HG03442 (cell line): ENCODE results near the gene BRCA1.
"Not testable (repeated sequence)": the region's sequence is repeated elsewhere in the genome, so short reads cannot be mapped to it uniquely, and the experiment has no call there.

Experiments used
- ATAC-seq: cut with Tn5 transposase; IDR thresholded peaks from one replicate; pipeline ENCODE4 v1.9.1; 2021; ENCODE audit warnings: mild to moderate bottlenecking, moderate library complexity; ENCODE audit not compliant: unreplicated experiment

Gene BRCA1

GRCh38 chr17:43070257-43070656 is 54.9 kb downstream of the BRCA1 start:
- no peak for ATAC-seq

DNA sequence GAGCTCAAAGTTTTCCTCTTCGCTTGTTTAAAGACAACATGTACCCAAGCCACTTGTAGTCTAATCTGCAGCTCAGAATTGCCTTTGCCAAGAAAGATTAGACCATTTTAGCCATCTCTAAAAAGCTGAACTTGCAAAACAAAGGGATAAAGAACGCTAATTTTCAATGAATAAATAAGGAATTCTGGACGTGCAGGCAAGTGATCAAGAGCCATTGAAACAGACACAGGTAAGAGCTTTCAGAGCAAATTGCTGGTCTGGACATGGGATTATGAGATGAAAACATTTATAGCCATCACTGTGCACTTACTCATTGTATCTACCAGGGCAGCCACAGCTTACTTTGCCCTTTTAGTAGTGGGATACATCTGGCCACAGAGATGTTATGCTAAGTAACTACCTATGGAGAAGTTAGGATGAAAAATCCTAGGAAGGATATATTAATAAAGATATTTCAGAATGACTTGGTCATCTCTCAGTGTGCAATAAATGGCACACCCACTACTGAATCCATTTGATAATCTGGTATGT is 55.7 kb downstream of the BRCA1 start:
- no peak for ATAC-seq

- ATAC-seq, result no peak
Measured at GRCh38 chr17:43068570-43069367, 56.4 kb downstream of the BRCA1 start.

- ATAC-seq, result no peak
Measured at GRCh38 chr17:43062984-43063638, 62.1 kb downstream of the BRCA1 start.

DNA sequence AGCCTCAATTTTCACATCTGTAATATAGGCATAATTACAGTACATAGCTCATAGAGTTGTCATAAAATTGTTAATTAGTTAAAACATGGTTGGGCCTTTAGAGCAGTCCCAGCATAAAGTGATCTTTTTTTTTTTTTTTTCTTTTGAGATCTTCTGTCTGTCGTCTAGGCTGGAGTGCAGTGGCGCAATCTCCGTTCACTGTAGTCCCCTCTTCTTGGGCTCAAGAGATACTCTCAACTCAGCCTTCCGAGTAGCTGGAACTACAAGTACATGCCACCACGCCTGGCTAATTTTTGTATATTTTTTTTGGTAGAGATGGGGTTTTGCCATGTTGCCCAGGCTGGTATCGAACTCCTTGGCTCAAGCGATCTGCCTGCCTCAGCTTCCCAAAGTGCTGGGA is 69.1 kb downstream of the BRCA1 start:
- no peak for ATAC-seq

DNA sequence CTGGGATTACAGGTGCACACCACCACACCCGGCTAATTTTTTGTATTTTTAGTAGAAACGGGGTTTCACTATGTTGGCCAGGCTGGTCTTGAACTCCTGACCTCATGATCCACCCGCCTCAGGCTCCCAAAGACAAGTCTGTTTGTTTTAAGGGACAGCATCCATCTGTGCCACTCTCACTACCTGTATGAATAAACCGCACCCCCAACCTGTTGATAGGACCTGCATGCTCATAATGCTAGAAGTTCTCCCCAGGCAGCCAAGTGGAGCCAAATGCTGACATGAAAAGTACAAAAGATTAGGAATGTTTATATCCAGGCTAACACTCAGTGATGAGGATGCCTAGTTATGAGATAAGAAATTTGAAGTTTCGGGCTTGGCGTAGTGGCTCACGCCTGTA is 72.2 kb downstream of the BRCA1 start:
- ATAC-seq, result not testable (repeated sequence)

DNA sequence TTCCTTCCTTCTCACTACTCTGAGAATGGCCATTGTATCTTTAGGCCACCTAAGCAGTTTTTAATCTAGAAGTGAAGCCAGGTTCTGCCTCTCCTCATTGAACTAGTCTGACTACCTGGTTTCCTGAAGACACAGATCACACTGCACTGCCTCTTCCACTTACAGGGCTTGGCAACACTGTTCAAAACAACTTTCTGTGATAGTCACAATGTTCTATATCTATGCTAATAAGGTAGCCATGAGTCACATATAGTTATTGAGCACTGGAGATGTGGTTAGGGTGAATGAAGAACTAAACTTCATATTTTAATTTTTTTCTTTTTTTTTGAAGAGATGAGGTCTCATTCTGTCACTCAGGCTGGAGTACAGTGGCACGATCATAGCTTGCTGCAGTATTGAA is 73.2 kb downstream of the BRCA1 start:
- no peak for ATAC-seq

DNA sequence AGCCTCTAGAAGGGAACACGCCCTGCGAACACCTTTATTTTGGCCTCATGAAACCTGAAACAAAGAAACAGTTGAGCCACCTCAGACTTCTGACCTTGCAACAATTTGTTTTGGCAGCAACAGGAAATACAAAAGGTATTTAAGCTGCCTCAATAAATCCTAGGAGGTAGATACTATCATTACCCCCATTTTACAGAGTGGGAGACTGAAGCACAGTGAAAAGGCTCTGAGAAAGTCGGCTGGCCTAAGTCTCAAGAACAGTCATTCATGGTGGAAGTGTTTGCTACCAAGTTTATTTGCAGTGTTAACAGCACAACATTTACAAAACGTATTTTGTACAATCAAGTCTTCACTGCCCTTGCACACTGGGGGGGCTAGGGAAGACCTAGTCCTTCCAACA is 81.1 kb downstream of the BRCA1 start:
- ATAC-seq, result no peak

- no peak for ATAC-seq
Measured at GRCh38 chr17:43043307-43043706, 81.9 kb downstream of the BRCA1 start.

GRCh38 chr17:43042025-43042628 is 83.0 kb downstream of the BRCA1 start:
- no peak for ATAC-seq

- ATAC-seq, result no peak
Measured at GRCh38 chr17:43040655-43041054, 84.5 kb downstream of the BRCA1 start.

DNA sequence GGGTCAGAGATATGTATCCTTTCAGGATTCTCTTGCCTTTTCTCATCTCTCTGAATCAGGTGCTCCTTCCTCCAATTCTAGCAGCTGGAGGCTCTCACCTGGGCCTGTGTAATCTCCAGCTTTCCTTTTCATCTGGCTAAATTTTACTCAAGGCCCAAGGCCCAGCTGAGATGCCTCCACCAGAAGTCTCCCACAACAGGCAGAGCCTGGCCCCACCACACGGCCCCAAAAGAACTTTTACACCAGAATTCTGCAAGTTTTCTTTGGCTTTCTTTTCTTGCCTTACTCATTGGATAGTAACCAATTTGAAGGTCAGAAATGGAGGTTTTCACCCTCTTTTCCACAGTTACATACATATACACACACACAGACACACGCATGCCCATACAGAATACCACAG is 85.5 kb downstream of the BRCA1 start:
- no peak for ATAC-seq

DNA sequence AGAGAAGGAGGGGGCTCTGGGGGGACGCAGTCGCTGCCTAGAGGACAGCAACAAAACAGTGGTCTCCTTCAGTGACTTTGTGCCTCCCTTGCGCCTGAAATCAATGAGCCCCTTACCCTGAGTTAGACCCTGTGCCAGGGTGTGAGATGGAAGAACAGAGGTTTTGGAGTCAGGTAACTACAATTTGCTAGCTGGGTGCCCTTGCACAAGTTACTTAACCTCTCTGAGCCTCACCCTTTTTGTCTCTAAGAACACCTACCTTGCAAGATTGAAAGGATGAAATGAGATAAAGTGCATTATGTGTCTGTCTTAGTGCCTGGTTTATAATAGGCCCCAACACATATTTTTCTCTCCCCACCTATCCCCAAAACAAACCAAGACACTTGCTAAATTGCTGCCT is 90.3 kb downstream of the BRCA1 start:
- ATAC-seq, result no peak

DNA sequence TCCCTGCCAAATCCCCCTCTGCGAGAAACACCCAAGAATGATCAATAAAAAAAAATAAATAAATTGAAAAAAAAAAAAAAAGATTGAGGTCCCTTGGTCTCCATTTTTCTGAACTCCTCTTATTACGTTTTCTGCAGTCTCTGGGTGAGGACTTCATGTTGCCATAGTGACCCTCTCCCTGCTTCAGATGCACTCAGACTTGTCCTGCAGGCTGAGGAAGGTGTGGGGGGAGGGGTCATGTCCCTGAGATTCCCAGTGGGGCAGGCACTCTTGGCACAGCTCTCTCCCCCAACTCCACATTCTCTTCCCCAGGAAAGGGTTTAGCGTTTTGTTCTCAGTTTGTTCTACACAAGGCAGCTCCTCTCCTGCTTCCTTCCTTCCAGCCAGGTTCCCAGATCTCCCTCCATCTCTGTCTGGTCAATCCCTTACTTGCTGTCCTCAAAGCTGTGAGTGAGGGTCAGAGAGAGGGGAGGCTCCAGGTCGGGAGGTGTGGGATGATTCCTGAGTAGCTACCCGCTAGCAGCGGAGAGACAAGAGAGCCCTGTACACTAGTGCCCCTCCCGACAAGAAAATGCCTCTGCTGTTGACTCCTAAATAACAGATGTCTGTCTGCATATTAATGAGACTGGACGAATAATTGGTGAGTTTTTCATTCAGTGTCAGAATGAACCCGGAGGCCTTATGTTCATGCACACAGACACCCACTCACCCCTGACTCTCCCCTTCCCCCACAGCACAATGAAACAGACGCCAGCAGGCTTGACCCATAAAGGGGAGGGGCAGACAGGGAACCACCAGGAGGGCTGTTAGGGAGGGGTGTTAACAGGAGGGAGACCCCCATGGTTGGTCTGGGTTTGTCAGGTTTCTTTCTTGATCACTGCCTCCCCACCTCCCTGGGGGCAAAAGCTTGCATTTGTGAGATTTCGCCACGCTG is 90.9 kb downstream of the BRCA1 start:
- ATAC-seq, result no peak

- no peak for ATAC-seq
Measured at GRCh38 chr17:43031666-43032065, 93.5 kb downstream of the BRCA1 start.

DNA sequence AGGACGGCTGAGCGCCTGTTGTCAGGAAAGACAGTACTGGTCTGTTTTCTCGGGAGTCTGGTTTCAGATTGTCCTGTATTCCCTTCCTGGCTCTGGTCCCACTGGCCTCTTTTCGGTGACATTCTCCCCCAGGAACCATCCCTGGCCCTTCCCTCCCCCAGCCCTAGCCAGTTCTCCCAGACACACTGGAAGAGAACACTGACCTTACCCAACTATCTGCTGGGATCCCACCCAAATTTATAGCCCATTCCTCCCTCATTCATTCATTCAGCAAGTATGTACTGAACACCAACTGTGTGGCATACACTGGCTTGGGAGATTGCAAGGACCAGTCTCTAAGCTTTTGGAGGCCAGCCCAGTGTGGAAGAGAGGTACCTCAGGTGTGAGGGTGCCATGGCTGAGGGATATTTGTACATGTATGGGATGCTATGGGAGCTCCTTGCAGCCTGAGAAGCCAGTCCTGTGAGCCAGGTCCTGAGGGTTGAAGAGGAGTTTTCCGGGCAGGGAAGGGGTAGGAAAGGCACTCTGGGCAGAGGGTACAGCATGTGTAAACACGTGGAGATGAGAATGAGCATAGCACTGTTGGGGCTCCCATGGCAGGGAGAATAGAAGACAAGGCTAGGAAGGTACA is 94.9 kb downstream of the BRCA1 start:
- ATAC-seq, result no peak

- no peak for ATAC-seq
Measured at GRCh38 chr17:43028221-43028861, 96.8 kb downstream of the BRCA1 start.

- no peak for ATAC-seq
Measured at GRCh38 chr17:43027091-43028032, 97.8 kb downstream of the BRCA1 start.

DNA sequence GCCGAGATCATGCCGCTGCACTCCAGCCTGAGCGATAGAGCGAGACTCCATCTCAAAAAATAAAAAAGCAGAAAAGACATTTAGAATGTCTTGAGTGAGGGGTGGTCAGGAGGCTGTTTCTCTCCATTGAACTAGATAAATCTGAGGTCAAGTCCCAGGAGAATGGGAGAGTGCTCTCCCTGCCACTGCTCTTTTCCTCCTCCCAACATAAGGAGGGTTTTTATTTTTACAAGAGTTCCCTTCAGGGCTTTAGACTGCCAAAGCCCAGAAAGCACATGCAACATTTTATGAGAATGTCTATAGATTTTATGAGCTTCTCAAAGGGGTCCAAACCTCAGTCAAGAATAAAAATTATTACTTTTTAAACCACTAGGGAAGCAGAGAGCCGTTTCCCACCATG is 98.6 kb downstream of the BRCA1 start:
- ATAC-seq, result no peak
